ENCODE measurements around the gene CCDC121. TPM values are rescaled to one million over a fixed set of nuclear protein-coding genes. Genes with fewer than 3 reads are reported as not detected.
A peak's percentile ranks its signal among the peaks of the same experiment; 100 is the strongest.

Gene CCDC121
- polyA plus RNA-seq, 1 donor from 2014 or later: 3.0 TPM

DNA sequence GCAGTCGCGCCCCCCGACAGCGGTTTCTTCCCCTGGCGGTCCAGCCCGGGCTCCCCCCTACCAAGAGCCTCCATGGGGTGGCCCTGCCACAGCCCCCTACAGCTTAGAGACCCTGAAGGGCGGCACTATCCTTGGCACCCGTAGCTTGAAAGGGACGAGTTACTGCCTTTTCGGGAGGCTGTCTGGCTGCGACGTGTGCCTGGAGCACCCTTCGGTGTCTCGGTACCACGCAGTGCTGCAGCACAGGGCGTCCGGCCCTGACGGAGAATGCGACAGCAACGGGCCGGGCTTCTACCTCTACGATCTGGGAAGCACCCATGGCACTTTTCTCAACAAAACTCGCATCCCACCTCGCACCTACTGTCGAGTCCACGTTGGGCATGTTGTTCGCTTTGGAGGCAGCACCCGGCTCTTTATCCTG is 35.4 kb upstream of the CCDC121 start:
- peak overlapping the region; percentile 73 for H2AFZ ChIP-seq (ENCODE audit: low read depth, low read length)
- no peaks in the 10 kb centered on the region for H3K9me3 ChIP-seq (ENCODE audit: low read length)
- H3K27me3 ChIP-seq (ENCODE audit: insufficient read depth, low read depth, low read length): no peaks in the 10 kb centered on the region
- H3K79me2 ChIP-seq (replicated peaks; ENCODE audit: insufficient read depth, low read length): peaks cover 37% of the 10 kb centered on the region
- peak overlapping the region; percentile 98 for H3K27ac ChIP-seq (ENCODE audit: low read length)
- H3K9ac ChIP-seq (ENCODE audit: low read length): peak overlapping the region; percentile 89
- no peaks in the 10 kb centered on the region for H4K20me1 ChIP-seq (ENCODE audit: insufficient read depth)
- peak overlapping the region; percentile 90 for H3K4me3 ChIP-seq (ENCODE audit: low read length)
- TF ChIP-seq MXI1 (conservative IDR thresholded peaks at IDR 0.05; ENCODE audit: poor library complexity, severe bottlenecking) (no peak), EP300 (conservative IDR thresholded peaks at IDR 0.05; ENCODE audit: poor library complexity, severe bottlenecking) (no peak), POLR2AphosphoS5 (IDR thresholded peaks at IDR 0.05) (no peak)
- H3K9me2 ChIP-seq (ENCODE audit: insufficient read depth, low read length): no peaks in the 10 kb centered on the region
- peaks cover 17% of the 10 kb centered on the region for H3K36me3 ChIP-seq (ENCODE audit: insufficient read depth, low read length)
- H3F3A ChIP-seq (ENCODE audit: insufficient read depth, low read length, poor library complexity, severe bottlenecking): no peaks in the 10 kb centered on the region
- peak overlapping the region; percentile 61 for H3K4me2 ChIP-seq (ENCODE audit: low read length)

DNA sequence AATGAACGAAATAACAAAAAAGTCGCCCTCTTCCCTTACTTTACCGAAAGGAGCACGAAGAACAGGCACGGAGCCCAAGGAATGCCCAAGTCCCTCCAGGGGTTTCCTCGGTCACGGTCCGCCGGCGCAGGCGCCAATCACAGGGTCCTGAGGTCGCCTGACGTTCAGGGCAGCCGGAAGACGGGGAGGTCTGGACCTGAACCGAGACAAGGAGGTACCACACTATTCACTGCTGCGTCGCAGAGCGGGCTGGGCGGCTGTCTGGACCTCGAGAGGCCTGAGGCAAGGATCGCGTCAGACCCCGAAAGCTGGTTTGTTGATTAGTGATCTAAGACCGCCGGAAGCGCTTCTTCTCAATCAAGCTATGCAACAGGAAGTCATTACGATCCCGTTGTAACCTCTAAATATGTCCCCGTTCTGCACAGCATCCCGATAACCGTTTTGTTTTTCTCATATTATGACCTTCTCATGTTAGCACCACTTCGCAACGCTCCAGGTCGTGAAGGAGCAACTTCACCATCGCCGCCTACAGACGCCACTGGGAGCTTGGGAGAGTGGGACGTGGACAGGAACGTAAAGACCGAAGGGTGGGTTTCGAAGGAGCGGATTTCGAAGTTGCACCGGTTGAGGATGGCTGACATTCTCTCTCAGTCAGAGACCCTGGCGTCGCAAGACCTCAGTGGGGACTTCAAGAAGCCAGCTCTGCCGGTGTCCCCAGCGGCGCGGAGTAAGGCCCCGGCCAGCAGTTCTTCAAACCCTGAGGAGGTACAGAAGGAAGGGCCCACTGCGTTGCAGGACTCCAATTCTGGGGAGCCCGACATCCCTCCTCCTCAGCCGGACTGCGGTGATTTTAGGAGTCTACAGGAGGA is 34.7 kb upstream of the CCDC121 start, which contains the start of the genes SLC4A1AP and SUPT7L:
Gene SLC4A1AP, plus strand, starts transcription at position 605 of the 869 bp plus-strand sequence. Its CDS starts 26 bp downstream, at position 631.
Gene SUPT7L, minus strand, starts transcription at position 330 of the 869 bp plus-strand sequence. CDS start 1,422 bp downstream, outside the sequence.
- peak within 1 kb of the TSS; percentile 73 for H2AFZ ChIP-seq (ENCODE audit: low read depth, low read length)

More for the DNA sequence above, 34.7 kb upstream of the CCDC121 start, which contains the start of the genes SLC4A1AP and SUPT7L:
- TF ChIP-seq, protein P1, sequence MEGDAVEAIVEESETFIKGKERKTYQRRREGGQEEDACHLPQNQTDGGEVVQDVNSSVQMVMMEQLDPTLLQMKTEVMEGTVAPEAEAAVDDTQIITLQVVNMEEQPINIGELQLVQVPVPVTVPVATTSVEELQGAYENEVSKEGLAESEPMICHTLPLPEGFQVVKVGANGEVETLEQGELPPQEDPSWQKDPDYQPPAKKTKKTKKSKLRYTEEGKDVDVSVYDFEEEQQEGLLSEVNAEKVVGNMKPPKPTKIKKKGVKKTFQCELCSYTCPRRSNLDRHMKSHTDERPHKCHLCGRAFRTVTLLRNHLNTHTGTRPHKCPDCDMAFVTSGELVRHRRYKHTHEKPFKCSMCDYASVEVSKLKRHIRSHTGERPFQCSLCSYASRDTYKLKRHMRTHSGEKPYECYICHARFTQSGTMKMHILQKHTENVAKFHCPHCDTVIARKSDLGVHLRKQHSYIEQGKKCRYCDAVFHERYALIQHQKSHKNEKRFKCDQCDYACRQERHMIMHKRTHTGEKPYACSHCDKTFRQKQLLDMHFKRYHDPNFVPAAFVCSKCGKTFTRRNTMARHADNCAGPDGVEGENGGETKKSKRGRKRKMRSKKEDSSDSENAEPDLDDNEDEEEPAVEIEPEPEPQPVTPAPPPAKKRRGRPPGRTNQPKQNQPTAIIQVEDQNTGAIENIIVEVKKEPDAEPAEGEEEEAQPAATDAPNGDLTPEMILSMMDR (IDR thresholded peaks at IDR 0.05; ENCODE audit: poor library complexity, severe bottlenecking): peak; percentile 52
- TF ChIP-seq, protein P2, sequence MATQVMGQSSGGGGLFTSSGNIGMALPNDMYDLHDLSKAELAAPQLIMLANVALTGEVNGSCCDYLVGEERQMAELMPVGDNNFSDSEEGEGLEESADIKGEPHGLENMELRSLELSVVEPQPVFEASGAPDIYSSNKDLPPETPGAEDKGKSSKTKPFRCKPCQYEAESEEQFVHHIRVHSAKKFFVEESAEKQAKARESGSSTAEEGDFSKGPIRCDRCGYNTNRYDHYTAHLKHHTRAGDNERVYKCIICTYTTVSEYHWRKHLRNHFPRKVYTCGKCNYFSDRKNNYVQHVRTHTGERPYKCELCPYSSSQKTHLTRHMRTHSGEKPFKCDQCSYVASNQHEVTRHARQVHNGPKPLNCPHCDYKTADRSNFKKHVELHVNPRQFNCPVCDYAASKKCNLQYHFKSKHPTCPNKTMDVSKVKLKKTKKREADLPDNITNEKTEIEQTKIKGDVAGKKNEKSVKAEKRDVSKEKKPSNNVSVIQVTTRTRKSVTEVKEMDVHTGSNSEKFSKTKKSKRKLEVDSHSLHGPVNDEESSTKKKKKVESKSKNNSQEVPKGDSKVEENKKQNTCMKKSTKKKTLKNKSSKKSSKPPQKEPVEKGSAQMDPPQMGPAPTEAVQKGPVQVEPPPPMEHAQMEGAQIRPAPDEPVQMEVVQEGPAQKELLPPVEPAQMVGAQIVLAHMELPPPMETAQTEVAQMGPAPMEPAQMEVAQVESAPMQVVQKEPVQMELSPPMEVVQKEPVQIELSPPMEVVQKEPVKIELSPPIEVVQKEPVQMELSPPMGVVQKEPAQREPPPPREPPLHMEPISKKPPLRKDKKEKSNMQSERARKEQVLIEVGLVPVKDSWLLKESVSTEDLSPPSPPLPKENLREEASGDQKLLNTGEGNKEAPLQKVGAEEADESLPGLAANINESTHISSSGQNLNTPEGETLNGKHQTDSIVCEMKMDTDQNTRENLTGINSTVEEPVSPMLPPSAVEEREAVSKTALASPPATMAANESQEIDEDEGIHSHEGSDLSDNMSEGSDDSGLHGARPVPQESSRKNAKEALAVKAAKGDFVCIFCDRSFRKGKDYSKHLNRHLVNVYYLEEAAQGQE (IDR thresholded peaks at IDR 0.05; ENCODE audit: borderline replicate concordance): peak; percentile 83
- TF ChIP-seq RAD21 (conservative IDR thresholded peaks at IDR 0.05) (no peak), EP300 (conservative IDR thresholded peaks at IDR 0.05; ENCODE audit: poor library complexity, severe bottlenecking) (peak; percentile 77), EZH2 (IDR thresholded peaks at IDR 0.05; ENCODE audit: borderline replicate concordance, insufficient read depth, low read length, poor library complexity, severe bottlenecking) (no peak), POLR2AphosphoS5 (IDR thresholded peaks at IDR 0.05) (peak; percentile 74), MXI1 (conservative IDR thresholded peaks at IDR 0.05; ENCODE audit: poor library complexity, severe bottlenecking) (peak; percentile 86), TAF1 (IDR thresholded peaks at IDR 0.05; ENCODE audit: low read depth) (peak; percentile 95), SMC3 (conservative IDR thresholded peaks at IDR 0.05; ENCODE audit: poor library complexity) (peak; percentile 55)
- H3K9ac ChIP-seq (ENCODE audit: low read length): peak within 1 kb of the TSS; percentile 89
- no peaks in the 10 kb centered on the region for H3K9me3 ChIP-seq (ENCODE audit: low read length)
- H3F3A ChIP-seq (ENCODE audit: insufficient read depth, low read length, poor library complexity, severe bottlenecking): no peaks in the 10 kb centered on the region
- H4K20me1 ChIP-seq (ENCODE audit: insufficient read depth): no peaks in the 10 kb centered on the region
- no peaks in the 10 kb centered on the region for H3K27me3 ChIP-seq (ENCODE audit: insufficient read depth, low read depth, low read length)
- H3K4me3 ChIP-seq (ENCODE audit: low read length): peak within 1 kb of the TSS; percentile 90
- H3K4me2 ChIP-seq (ENCODE audit: low read length): peak within 1 kb of the TSS; percentile 77
- peak within 1 kb of the TSS; percentile 98 for H3K27ac ChIP-seq (ENCODE audit: low read length)
- H3K79me2 ChIP-seq (replicated peaks; ENCODE audit: insufficient read depth, low read length): peaks cover 37% of the 10 kb centered on the region
- H3K9me2 ChIP-seq (ENCODE audit: insufficient read depth, low read length): no peaks in the 10 kb centered on the region
- H3K36me3 ChIP-seq (ENCODE audit: insufficient read depth, low read length): peaks cover 10% of the 10 kb centered on the region
